ENCODE data around the gene KIF21B. TPM values are rescaled to one million over a fixed set of nuclear protein-coding genes. Genes with fewer than 3 reads are reported as not detected.

KIF21B gene
- total and polyA plus RNA-seq, 2 of the 8 experiments (the other 6 are each of a cell fraction or from before 2014, with no cell fraction given) = 10.8 to 26.5 TPM

DNA sequence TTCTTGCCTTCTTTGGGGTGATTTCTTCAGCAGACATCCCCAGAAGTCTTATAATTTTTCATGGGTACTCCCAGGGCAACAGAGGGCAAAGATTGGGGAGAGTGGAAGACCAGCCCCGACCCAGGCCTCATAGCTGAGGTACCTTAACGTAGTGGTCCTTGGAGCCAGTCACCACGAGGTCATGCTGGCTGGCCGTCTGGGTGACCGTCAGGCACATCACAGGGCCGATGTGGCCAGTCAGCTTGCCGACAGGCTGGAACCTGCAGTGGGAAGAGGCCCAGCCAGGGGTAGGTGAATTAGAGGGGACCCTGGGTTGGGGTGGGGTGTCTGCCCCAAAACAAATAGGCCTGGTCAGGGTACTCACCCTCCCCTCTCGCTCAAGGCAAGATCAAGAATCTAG is 46.9 kb downstream of the KIF21B start (continued):
- TF ChIP-seq RAD21 (IDR thresholded peaks at IDR 0.05 in 1 of 2, conservative IDR thresholded peaks at IDR 0.05 in 1 of 2; ENCODE audit: low read depth in 2 of 2, low read length in 2 of 2) (no peak), ZNF274 (IDR thresholded peaks at IDR 0.05; ENCODE audit: borderline replicate concordance, extremely low read depth, low read length) (no peak)
